HCT116 (cell line): ENCODE measurements around the gene VAV2. TPM values are rescaled to one million over a fixed set of nuclear protein-coding genes. Genes with fewer than 3 reads are reported as not detected.

ENCODE experiments used
- ATAC-seq: fragments of 200-7000 bp; cut with Tn5 transposase; 2 replicates; pipeline ENCODE4 v1.9.1; 2020; ENCODE audit warnings: mild to moderate bottlenecking, moderate library complexity
- BruUV-seq: library from RNA; stranded (reverse); fragments of 400-500 nt; replicated peaks from 2 replicates; lab custom pipeline; 2021; lab: Mats Ljungman, UMichigan
- CTCF ChIA-PET: fragments of 300-600 bp; sonication (Branson Sonifier 250); formaldehyde crosslinking; loops from one replicate; lab custom pipeline; 2021; ENCODE audit warnings: antibody characterized with exemption; lab: Charles Lee
- POLR2A ChIA-PET: fragments of 300-600, 350-600 bp; sonication (Branson Sonifier 250); formaldehyde crosslinking; loops from one replicate; lab custom pipeline; 2021; ENCODE audit warnings: antibody characterized with exemption; lab: Charles Lee
- RAD21 ChIA-PET, 2 experiments: fragments of 300-600 bp; sonication (Branson Sonifier 250); formaldehyde crosslinking; loops; one replicate each; lab custom pipeline; 2023; ENCODE audit warnings: low total read pairs in 2 of 2; ENCODE audit not compliant: uncharacterized antibody in 2 of 2, unreplicated experiment in 2 of 2, low non-redundant PET in 1 of 2; lab: Charles Lee
- DNase-seq: peaks from one replicate; pipeline ENCODE4 v3.0.0-alpha.2; 2010; ENCODE audit warnings: low read depth, low spot score
- H2AFZ ChIP-seq: fragments of 200-600 bp; shearing (Covaris generic), sonication (generic); 2 replicates; pipeline ENCODE4 v1.6.1; 2017; ENCODE audit warnings: low read depth, mixed run types, mixed read lengths, antibody characterized with exemption, low read length; ENCODE audit not compliant: poor library complexity, severe bottlenecking
- H3K27ac ChIP-seq: 2 replicates; pipeline ENCODE4 v1.5.1; 2012; ENCODE audit warnings: low read depth, low read length
- H3K27me3 ChIP-seq: fragments of 200-600 bp; sonication (generic); 2 replicates; pipeline ENCODE4 v1.6.1; 2016; ENCODE audit warnings: mixed run types, low read length, mixed read lengths; ENCODE audit not compliant: insufficient read depth
- H3K36me3 ChIP-seq, 2 experiments: fragments of 200-500 bp in 1 of 2; fragments of 200-600 bp in 1 of 2; sonication (Bioruptor generic) in 1 of 2; sonication (generic) in 1 of 2; 2 replicates each; pipeline versions ENCODE4 v1.5.1 to v1.6.1; 2014 to 2016; ENCODE audit warnings: low read length in 2 of 2, inconsistent platforms in 1 of 2, mixed read lengths in 1 of 2, mixed run types in 1 of 2; ENCODE audit not compliant: insufficient read depth in 2 of 2, control insufficient read depth in 1 of 2
- H3K4me1 ChIP-seq, 2 experiments: fragments of 200-600 bp in 1 of 2; sonication (generic) in 1 of 2; 2 replicates each; pipeline versions ENCODE4 v1.5.1 to v1.6.1; 2012 to 2017; ENCODE audit warnings: low read length in 2 of 2, inconsistent platforms in 1 of 2, mild to moderate bottlenecking in 1 of 2, mixed read lengths in 1 of 2, mixed run types in 1 of 2, moderate library complexity in 1 of 2; ENCODE audit not compliant: insufficient read depth in 2 of 2, control insufficient read depth in 1 of 2
- H3K4me2 ChIP-seq: fragments of 200-600 bp; sonication (generic); 2 replicates; pipeline ENCODE4 v1.6.1; 2017; ENCODE audit warnings: mixed run types, low read length, mixed read lengths
- H3K4me3 ChIP-seq, 2 experiments: fragments of 200-600 bp in 1 of 2; sonication (generic) in 1 of 2; replicated peaks in 1 of 2; 2 replicates each; pipeline ENCODE4 v1.5.1; 2011 to 2016; ENCODE audit warnings: low read length in 2 of 2, control low read depth in 1 of 2, low read depth in 1 of 2, mild to moderate bottlenecking in 1 of 2, mixed read lengths in 1 of 2, mixed run types in 1 of 2
- H3K79me2 ChIP-seq: fragments of 200-600 bp; sonication (generic); 2 replicates; pipeline ENCODE4 v1.6.1; 2017; ENCODE audit warnings: mild to moderate bottlenecking, mixed run types, low read length, moderate library complexity, mixed read lengths; ENCODE audit not compliant: insufficient read depth
- H3K9ac ChIP-seq: fragments of 200-600 bp; sonication (generic); 2 replicates; pipeline ENCODE4 v1.6.1; 2016; ENCODE audit warnings: low read length, mixed read lengths
- H3K9me2 ChIP-seq: fragments of 200-600 bp; sonication (generic), shearing (Covaris generic); 2 replicates; pipeline ENCODE4 v1.6.1; 2017; ENCODE audit warnings: mixed run types, mild to moderate bottlenecking, moderate library complexity; ENCODE audit not compliant: insufficient read depth
- H3K9me3 ChIP-seq, 2 experiments: fragments of 200-500 bp in 1 of 2; fragments of 200-600 bp in 1 of 2; sonication (Bioruptor generic) in 1 of 2; sonication (generic) in 1 of 2; 2 replicates each; pipeline ENCODE4 v1.6.1; 2014 to 2017; ENCODE audit warnings: low read length in 2 of 2, mixed read lengths in 2 of 2, inconsistent platforms in 1 of 2, low read depth in 1 of 2, mild to moderate bottlenecking in 1 of 2, mixed run types in 1 of 2, moderate library complexity in 1 of 2; ENCODE audit not compliant: control insufficient read depth in 1 of 2, insufficient read depth in 1 of 2
- H4K20me1 ChIP-seq: fragments of 200-600 bp; sonication (generic), shearing (Covaris generic); 2 replicates; pipeline ENCODE4 v1.6.1; 2017; ENCODE audit warnings: mixed run types, mild to moderate bottlenecking, moderate library complexity; ENCODE audit not compliant: insufficient read depth
- EGR1 ChIP-seq: IDR thresholded peaks from 2 replicates; pipeline ENCODE4 v1.6.1; 2012; ENCODE audit warnings: low read depth
- MAX ChIP-seq: IDR thresholded peaks from 2 replicates; pipeline ENCODE4 v1.6.1; 2012
- RAD21 ChIP-seq: IDR thresholded peaks from 2 replicates; pipeline ENCODE4 v1.6.1; 2012; ENCODE audit warnings: low read depth, mild to moderate bottlenecking
- REST ChIP-seq: IDR thresholded peaks from 2 replicates; pipeline ENCODE4 v1.6.1; 2012; ENCODE audit warnings: low read depth
- SP1 ChIP-seq: IDR thresholded peaks from 2 replicates; pipeline ENCODE4 v1.6.1; 2012; ENCODE audit warnings: low read depth
- SRF ChIP-seq: IDR thresholded peaks from 2 replicates; pipeline ENCODE4 v1.6.1; 2012; ENCODE audit warnings: low read depth
- TCF7L2 ChIP-seq: IDR thresholded peaks from 2 replicates; pipeline ENCODE4 v1.7.0; 2011; ENCODE audit warnings: borderline replicate concordance, inconsistent platforms; ENCODE audit not compliant: insufficient read depth, insufficient read length; ENCODE audit errors: extremely low read depth
- ZBTB33 ChIP-seq: IDR thresholded peaks from 2 replicates; pipeline ENCODE4 v1.6.1; 2011; ENCODE audit warnings: mild to moderate bottlenecking, low read length, moderate library complexity; ENCODE audit not compliant: insufficient replicate concordance; ENCODE audit errors: extremely low read depth
- ZFX ChIP-seq: fragments of 450-650 bp; IDR thresholded peaks from 2 replicates; pipeline ENCODE4 v1.6.1; 2017
- intact Hi-C: fragments of 100-400 bp; cut with micrococcal nuclease; formaldehyde crosslinking; loops from 2 replicates; pipeline ENCODE4 v1.10.0; 2022
- total RNA-seq: library from RNA; stranded (reverse); gene quantifications from one replicate; pipeline ENCODE4 v1.2.1, GENCODE V29; 2021; ENCODE audit not compliant: unreplicated experiment

VAV2 gene
- total RNA-seq, 1 experiment from 2014 or later = 33.2 TPM

- no peak overlapping the region for H3K27ac ChIP-seq
- TF ChIP-seq SRF = no peak
- no peak for TF ChIP-seq MAX
- TF ChIP-seq TCF7L2 = no peak
- no peak for TF ChIP-seq EGR1
- no peak for TF ChIP-seq REST
- TF ChIP-seq ZBTB33 = no peak
- no peak for TF ChIP-seq RAD21
- TF ChIP-seq SP1 = no peak
- no peak for TF ChIP-seq ZFX
- TF ChIP-seq, all 23 proteins: peak for 0
- H3K27me3 ChIP-seq = no peaks in the 10 kb centered on the region
- ChIA-PET CTCF (no interaction called here), POLR2A (no interaction called here), RAD21 (no interaction called here)
- DNase-seq (no peak), ATAC-seq (no peak)
- no peak overlapping the region for H3K4me3 ChIP-seq
- no peak overlapping the region for H3K4me2 ChIP-seq
- H3K9ac ChIP-seq = no peak overlapping the region
- no peaks in the 10 kb centered on the region for H4K20me1 ChIP-seq
- no peaks in the 10 kb centered on the region for H3K9me3 ChIP-seq
- intact Hi-C loops = no loop called here
- no peaks in the 10 kb centered on the region for H3K9me2 ChIP-seq
- no peaks in the 10 kb centered on the region for H3K79me2 ChIP-seq
- H2AFZ ChIP-seq = no peak overlapping the region
- H3K36me3 ChIP-seq = no peaks in the 10 kb centered on the region
- no peaks in the 10 kb centered on the region for H3K4me1 ChIP-seq
- BruUV-seq = no TSS peak
Observed at GRCh38 chr9:133848471-133849109, 143.5 kb downstream of the VAV2 start.
